HEK293 (cell line): Measurements from ENCODE around the gene DGKG.

Source experiments
- CTCF ChIA-PET: fragments of 350-600 bp; formaldehyde crosslinking; extraction: SDS; loops from one replicate; lab custom pipeline; 2021; ENCODE audit warnings: antibody characterized with exemption; lab: Yijun Ruan, JAX
- POLR2A ChIA-PET: fragments of 300-600 bp; formaldehyde crosslinking; extraction: SDS; loops from one replicate; lab custom pipeline; 2020; ENCODE audit warnings: antibody characterized with exemption, inconsistent platforms; lab: Yijun Ruan, JAX
- H3K27ac ChIP-seq: fragments of 200-500 bp; sonication (Bioruptor generic); 2 replicates; pipeline ENCODE4 v1.5.1; 2014; ENCODE audit warnings: low read depth, low read length, control low read depth, inconsistent platforms; ENCODE audit errors: extremely low read depth
- H3K36me3 ChIP-seq, 2 experiments: fragments of 200-500 bp in 1 of 2; sonication (Bioruptor generic) in 1 of 2; 1 replicate in 1 of 2; 2 replicates in 1 of 2; pipeline ENCODE4 v1.5.1; 2014 to 2017; ENCODE audit warnings: inconsistent platforms in 2 of 2, low read length in 2 of 2; ENCODE audit not compliant: control insufficient read depth in 2 of 2, insufficient read depth in 1 of 2
- H3K4me1 ChIP-seq: fragments of 200-500 bp; sonication (Bioruptor generic); 2 replicates; pipeline ENCODE4 v1.5.1; 2014; ENCODE audit warnings: mild to moderate bottlenecking, low read length, inconsistent platforms; ENCODE audit not compliant: control insufficient read depth, insufficient read depth
- H3K4me3 ChIP-seq: 2 replicates; pipeline ENCODE4 v1.5.1; 2011; ENCODE audit warnings: low read depth, mild to moderate bottlenecking, control low read depth, low read length, moderate library complexity
- H3K9me3 ChIP-seq: fragments of 200-500 bp; sonication (Bioruptor generic); 2 replicates; pipeline ENCODE4 v1.5.1; 2014; ENCODE audit warnings: low read depth, low read length, inconsistent platforms; ENCODE audit not compliant: control insufficient read depth, insufficient read depth
- KLF9 ChIP-seq: fragments of 450-650 bp; formaldehyde crosslinking; IDR thresholded peaks from 2 replicates; pipeline ENCODE4 v1.5.1; 2016; ENCODE audit warnings: missing biosample characterization, missing genetic modification characterization, low read depth
- SALL2 ChIP-seq: fragments of 450-650 bp; formaldehyde crosslinking; IDR thresholded peaks from 2 replicates; pipeline ENCODE4 v1.5.0; 2017; ENCODE audit warnings: missing biosample characterization, mild to moderate bottlenecking, missing genetic modification characterization, borderline replicate concordance
- ZBTB7A ChIP-seq: fragments of 450-650 bp; formaldehyde crosslinking; IDR thresholded peaks from 2 replicates; pipeline ENCODE4 v1.5.1; 2016; ENCODE audit warnings: low read depth, missing biosample characterization, missing genetic modification characterization
- ZFP37 ChIP-seq: fragments of 450-650 bp; formaldehyde crosslinking; IDR thresholded peaks from 2 replicates; pipeline ENCODE4 v1.5.1; 2016; ENCODE audit warnings: missing biosample characterization, missing genetic modification characterization
- ZNF211 ChIP-seq: fragments of 450-650 bp; formaldehyde crosslinking; IDR thresholded peaks from 2 replicates; pipeline ENCODE4 v1.5.1; 2016; ENCODE audit warnings: low read depth, missing biosample characterization, missing genetic modification characterization
- ZNF214 ChIP-seq: fragments of 450-650 bp; formaldehyde crosslinking; IDR thresholded peaks from 2 replicates; pipeline ENCODE4 v1.5.1; 2017; ENCODE audit warnings: missing biosample characterization, mild to moderate bottlenecking, missing genetic modification characterization, borderline replicate concordance
- ZNF221 ChIP-seq: fragments of 450-650 bp; formaldehyde crosslinking; IDR thresholded peaks from 2 replicates; pipeline ENCODE4 v1.5.1; 2017; ENCODE audit warnings: missing biosample characterization, missing genetic modification characterization, borderline replicate concordance
- ZNF266 ChIP-seq: fragments of 450-650 bp; formaldehyde crosslinking; IDR thresholded peaks from 2 replicates; pipeline ENCODE4 v1.5.1; 2016; ENCODE audit warnings: missing biosample characterization, missing genetic modification characterization, low read depth
- ZNF280C ChIP-seq: fragments of 450-650 bp; formaldehyde crosslinking; IDR thresholded peaks from 2 replicates; pipeline ENCODE4 v1.5.1; 2016; ENCODE audit warnings: missing biosample characterization, missing genetic modification characterization
- ZNF37A ChIP-seq: fragments of 450-650 bp; IDR thresholded peaks from 2 replicates; pipeline ENCODE4 v1.5.1; 2018; ENCODE audit warnings: missing biosample characterization, missing genetic modification characterization
- ZNF530 ChIP-seq: fragments of 450-650 bp; formaldehyde crosslinking; IDR thresholded peaks from 2 replicates; pipeline ENCODE4 v1.5.1; 2016; ENCODE audit warnings: low read depth, missing biosample characterization, missing genetic modification characterization
- ZNF585B ChIP-seq: fragments of 450-650 bp; formaldehyde crosslinking; IDR thresholded peaks from 2 replicates; pipeline ENCODE4 v1.5.1; 2016; ENCODE audit warnings: missing biosample characterization, missing genetic modification characterization
- ZNF621 ChIP-seq: fragments of 450-650 bp; formaldehyde crosslinking; IDR thresholded peaks from 2 replicates; pipeline ENCODE4 v1.5.1; 2017; ENCODE audit warnings: missing biosample characterization, missing genetic modification characterization
- ZNF624 ChIP-seq: fragments of 450-650 bp; formaldehyde crosslinking; IDR thresholded peaks from 2 replicates; pipeline ENCODE4 v1.5.1; 2017; ENCODE audit warnings: missing biosample characterization, missing genetic modification characterization
- ZNF777 ChIP-seq: fragments of 450-650 bp; formaldehyde crosslinking; IDR thresholded peaks from 2 replicates; pipeline ENCODE4 v1.5.1; 2017; ENCODE audit warnings: missing biosample characterization, missing genetic modification characterization, borderline replicate concordance
- TF ChIP-seq, protein P1 (sequence below): sonication (generic); formaldehyde crosslinking; IDR thresholded peaks from 2 replicates; pipeline ENCODE4 v1.8.1; 2022; ENCODE audit warnings: mild to moderate bottlenecking, moderate library complexity, missing genetic modification reagents

Gene DGKG

DNA sequence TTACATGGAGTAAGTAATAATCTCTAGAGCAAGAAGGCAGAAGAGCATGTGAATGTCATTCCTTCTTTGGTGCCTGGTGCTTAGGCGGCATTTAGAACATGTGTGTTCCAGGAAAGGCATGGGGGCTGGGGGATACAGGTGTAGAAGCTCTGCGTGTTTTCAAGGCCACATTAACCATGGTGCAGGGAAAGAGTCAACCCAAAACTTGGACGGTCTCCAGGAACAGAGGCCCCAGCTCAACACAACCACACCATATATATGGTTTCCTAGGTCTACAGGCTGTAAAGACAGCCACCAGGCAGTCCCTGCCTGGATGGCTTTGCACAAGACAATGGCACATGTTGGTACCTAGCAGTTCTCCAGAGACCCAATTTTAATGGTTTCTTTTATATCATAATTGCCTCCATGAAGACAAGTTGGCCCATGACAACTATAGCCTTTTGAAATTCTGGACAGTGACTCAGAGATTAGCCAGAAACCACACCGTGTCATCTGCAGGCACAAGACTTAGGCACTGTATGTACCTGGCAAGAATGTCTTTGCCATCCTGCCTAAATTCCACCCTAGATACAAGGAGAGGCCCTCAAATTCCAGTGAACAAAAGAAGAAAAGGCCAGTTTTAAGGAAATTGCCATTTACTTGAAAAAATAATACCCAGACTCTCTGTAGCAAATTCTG lies 25.0 kb upstream of the DGKG start:
- TF ChIP-seq KLF9 (tag by site-specific recombination) (no peak), ZNF530 (tag by site-specific recombination) (no peak), ZNF221 (tag by site-specific recombination) (no peak), ZNF266 (tag by site-specific recombination) (no peak), ZNF280C (tag by site-specific recombination) (no peak), ZFP37 (tag by site-specific recombination) (no peak), SALL2 (tag by site-specific recombination) (no peak), ZNF211 (tag by site-specific recombination) (no peak)
- TF ChIP-seq, protein P1, sequence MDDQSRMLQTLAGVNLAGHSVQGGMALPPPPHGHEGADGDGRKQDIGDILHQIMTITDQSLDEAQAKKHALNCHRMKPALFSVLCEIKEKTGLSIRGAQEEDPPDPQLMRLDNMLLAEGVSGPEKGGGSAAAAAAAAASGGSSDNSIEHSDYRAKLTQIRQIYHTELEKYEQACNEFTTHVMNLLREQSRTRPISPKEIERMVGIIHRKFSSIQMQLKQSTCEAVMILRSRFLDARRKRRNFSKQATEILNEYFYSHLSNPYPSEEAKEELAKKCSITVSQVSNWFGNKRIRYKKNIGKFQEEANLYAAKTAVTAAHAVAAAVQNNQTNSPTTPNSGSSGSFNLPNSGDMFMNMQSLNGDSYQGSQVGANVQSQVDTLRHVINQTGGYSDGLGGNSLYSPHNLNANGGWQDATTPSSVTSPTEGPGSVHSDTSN (CRISPR knock-in tag) = no peak
- Histone ChIP-seq H3K27ac (no peak overlapping the region), H3K4me3 (no peak overlapping the region), H3K9me3 (no peaks in the 10 kb centered on the region), H3K4me1 (no peaks in the 10 kb centered on the region), H3K36me3 (no peaks in the 10 kb centered on the region)
- POLR2A ChIA-PET = no interaction called here
- CTCF ChIA-PET = no interaction called here

DNA sequence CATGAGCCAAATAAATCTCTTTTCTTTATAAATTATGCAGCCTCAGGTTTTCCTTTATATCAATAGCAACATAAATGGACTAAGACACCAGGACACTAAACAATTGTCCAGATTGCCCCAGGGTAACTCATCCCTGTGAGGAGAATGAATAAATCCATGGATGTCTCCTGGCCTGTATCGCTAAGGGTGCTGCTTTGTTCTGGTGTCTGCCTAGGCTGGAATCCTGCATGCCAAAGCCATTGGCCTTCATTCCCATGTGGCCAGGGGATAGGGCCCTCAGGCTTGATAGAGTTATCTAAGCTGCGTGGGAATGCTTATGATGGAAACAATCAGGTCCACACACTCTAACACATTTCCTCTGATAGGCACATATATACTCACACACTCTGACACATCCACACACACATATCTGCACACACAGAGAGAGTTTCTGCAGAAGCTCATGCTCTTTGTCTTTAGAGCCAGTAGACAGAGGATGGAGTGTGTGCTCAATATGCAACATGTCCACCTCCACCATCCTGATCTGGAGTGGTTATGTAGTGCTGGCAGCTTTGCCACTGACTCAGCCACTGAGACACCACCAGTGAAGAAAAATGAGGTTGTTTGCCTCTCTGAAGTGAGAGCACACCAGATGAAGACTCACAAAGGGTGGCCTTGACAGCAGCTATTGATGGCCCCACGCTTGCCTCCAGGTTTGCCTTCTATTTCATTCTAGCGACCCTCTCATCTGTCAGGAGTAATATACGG lies 24.0 kb upstream of the DGKG start:
- no peaks in the 10 kb centered on the region for H3K9me3 ChIP-seq
- no peak for TF ChIP-seq ZBTB7A
- TF ChIP-seq ZNF624 (tag by site-specific recombination) = no peak
- TF ChIP-seq ZNF621 (tag by site-specific recombination) = no peak
- TF ChIP-seq ZNF214 (tag by site-specific recombination) = no peak
- TF ChIP-seq ZNF777 (tag by site-specific recombination) = no peak
- TF ChIP-seq ZNF221 (tag by site-specific recombination) = no peak
- no peak for TF ChIP-seq ZNF585B (tag by site-specific recombination)
- TF ChIP-seq, all 188 proteins: peak for 0
- H3K4me1 ChIP-seq = peaks cover 5% of the 10 kb centered on the region
- POLR2A ChIA-PET = no interaction called here
- no peaks in the 10 kb centered on the region for H3K36me3 ChIP-seq
- H3K27ac ChIP-seq = no peak overlapping the region
- H3K4me3 ChIP-seq = no peak overlapping the region
- CTCF ChIA-PET = no interaction called here

DNA sequence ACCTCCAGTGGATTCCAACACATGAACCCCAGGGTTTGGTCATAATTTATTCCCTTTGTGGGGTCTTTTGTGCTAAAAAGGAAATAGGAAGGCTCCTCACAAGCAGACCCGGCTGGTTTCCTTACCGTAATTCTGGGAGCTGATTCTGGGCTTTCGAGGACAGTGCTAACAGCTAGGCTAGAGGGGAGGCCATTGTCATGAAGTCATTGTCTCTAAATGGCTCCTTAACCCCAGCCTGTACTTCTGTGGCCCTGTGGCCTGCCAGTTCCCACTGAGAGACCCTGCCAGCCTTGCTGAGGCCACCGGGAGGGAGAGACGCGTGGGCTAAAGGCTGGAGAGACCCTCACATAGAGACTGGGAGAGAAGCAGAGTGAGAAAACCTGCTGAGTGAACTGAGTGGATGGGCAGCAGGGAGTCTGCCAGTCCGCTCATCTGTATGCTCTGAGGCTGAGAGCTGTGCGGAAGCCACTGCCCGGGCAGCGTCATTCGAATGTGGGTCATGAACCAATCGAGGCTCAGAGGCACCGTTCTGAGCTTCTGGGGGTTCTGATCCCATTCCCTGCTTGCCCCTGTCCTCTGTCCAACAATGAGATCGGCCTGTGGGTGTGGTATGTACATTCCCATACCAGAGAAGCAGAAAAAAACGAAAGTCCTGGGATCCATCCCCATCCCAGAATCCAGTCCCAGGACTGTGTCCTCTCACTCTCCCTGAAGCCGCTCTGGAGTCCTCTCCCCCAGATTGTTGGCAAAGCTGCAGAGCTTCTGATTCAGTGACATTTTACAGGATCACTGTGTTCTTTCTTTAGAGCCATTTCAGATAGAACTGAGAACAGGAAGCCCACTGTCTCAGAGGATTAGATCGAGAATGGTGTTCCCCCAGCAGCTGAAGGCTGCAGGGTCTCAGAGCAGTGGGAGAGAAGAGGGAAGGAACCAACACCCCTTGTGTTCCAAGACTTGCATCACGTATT lies 21.3 kb upstream of the DGKG start:
- no peaks in the 10 kb centered on the region for H3K36me3 ChIP-seq
- H3K4me3 ChIP-seq = no peak overlapping the region
- no peak for TF ChIP-seq ZNF37A
- H3K4me1 ChIP-seq = peaks cover 5% of the 10 kb centered on the region
- ChIA-PET CTCF (no interaction called here), POLR2A (no interaction called here)
- no peaks in the 10 kb centered on the region for H3K9me3 ChIP-seq
- no peak overlapping the region for H3K27ac ChIP-seq
